ENCODE measurements around the gene TMF1. TPM values are rescaled to one million over a fixed set of nuclear protein-coding genes. Genes with fewer than 3 reads are reported as not detected.

TMF1 gene
- total RNA-seq, 1 experiment from 2014 or later = 18.7 TPM

DNA sequence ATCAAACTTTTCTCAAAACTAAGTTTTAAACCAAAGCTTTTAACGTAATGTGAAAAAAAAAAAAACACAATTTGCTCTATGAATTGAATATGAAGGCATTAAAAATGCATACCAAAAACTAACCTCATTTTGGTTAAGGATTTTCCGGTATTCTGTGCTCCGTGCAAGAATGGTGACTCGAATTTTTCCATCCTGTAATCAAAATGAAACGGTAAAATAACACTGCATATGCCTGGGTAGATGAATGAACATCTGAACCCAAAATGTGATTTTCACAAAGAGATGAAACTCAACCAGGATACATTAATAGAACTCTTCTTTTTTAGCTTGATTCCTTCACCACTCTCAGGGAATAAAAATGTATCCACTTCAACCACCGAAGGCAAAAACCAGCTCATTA lies 64.8 kb downstream of the TMF1 start:
- intact Hi-C loops (cut with micrococcal nuclease; ENCODE audit: unreplicated experiment) (no loop called here), in situ Hi-C loops (cut with HindIII; ENCODE audit: low pct_unique_long_range_greater_than_20kb, low sequenced_read_pairs) (no loop called here)
- peaks cover 19% of the 10 kb centered on the region for H3K36me3 ChIP-seq (ENCODE audit: control insufficient read depth, insufficient read depth, low read length)
- no peak for DNase-seq (ENCODE audit: low read depth, low spot score)
- no peaks in the 10 kb centered on the region for H3K27me3 ChIP-seq (ENCODE audit: control insufficient read depth, insufficient read depth, low read length)
- H3K4me1 ChIP-seq (ENCODE audit: control insufficient read depth, insufficient read depth, low read length) = no peaks in the 10 kb centered on the region
- no peak for TF ChIP-seq POLR2AphosphoS5 (IDR thresholded peaks at IDR 0.05; ENCODE audit: low read depth, low read length)
- no peak for TF ChIP-seq REST (IDR thresholded peaks at IDR 0.05; ENCODE audit: insufficient read depth in 1 of 2, low read depth in 2 of 2, low read length in 1 of 2)
- TF ChIP-seq, protein P1, sequence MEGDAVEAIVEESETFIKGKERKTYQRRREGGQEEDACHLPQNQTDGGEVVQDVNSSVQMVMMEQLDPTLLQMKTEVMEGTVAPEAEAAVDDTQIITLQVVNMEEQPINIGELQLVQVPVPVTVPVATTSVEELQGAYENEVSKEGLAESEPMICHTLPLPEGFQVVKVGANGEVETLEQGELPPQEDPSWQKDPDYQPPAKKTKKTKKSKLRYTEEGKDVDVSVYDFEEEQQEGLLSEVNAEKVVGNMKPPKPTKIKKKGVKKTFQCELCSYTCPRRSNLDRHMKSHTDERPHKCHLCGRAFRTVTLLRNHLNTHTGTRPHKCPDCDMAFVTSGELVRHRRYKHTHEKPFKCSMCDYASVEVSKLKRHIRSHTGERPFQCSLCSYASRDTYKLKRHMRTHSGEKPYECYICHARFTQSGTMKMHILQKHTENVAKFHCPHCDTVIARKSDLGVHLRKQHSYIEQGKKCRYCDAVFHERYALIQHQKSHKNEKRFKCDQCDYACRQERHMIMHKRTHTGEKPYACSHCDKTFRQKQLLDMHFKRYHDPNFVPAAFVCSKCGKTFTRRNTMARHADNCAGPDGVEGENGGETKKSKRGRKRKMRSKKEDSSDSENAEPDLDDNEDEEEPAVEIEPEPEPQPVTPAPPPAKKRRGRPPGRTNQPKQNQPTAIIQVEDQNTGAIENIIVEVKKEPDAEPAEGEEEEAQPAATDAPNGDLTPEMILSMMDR (IDR thresholded peaks at IDR 0.05) = no peak
- no peak for TF ChIP-seq SIN3A (IDR thresholded peaks at IDR 0.05; ENCODE audit: borderline replicate concordance, insufficient read depth, low read depth, low read length)
- no peak for TF ChIP-seq TCF7L2 (IDR thresholded peaks at IDR 0.05; ENCODE audit: low read depth, low read length)
- POLR2A ChIA-PET = no interaction called here
- CTCF ChIA-PET = no interaction called here
- H3K4me3 ChIP-seq (ENCODE audit: low read depth in 2 of 2, low read length in 2 of 2) = no peak overlapping the region
- no peak for ATAC-seq
- H3K27ac ChIP-seq (ENCODE audit: low read length) = no peak overlapping the region
- BruUV-seq (replicated peaks) = no TSS peak
- H3K9me3 ChIP-seq (ENCODE audit: control insufficient read depth, insufficient read depth, low read depth, low read length) = no peaks in the 10 kb centered on the region

DNA sequence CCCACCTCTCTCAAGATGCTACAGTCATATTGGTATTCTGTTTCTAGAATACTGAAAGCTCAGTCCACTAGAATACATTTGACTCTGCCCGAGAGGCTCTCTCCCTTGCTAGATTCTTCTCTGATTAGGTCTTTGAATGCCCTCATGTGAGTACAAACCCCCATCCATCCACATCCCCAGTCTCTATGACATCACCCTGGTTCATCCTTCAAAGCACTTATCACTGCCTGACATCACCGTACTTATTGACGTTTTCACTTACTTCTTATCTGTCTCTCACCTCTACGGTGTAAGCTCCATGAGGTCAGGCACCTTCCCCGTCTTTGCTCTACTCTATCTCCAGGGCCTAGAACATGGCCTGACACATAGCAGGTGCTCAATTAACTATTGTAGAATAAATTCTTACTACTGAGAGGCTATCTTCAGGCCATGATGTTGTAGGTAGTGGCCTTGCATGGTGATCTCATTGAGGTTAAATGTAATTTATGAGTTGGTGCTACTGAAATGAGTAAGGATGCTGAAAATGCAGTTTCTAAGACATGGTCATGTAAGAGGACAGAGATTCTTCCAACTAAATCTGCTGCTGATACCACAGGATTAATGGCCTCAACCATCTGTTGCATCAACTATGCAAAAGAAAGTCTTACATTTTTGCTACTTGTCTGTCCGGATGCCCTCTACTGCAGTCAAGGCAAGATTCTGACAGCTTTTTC lies 65.5 kb downstream of the TMF1 start:
- H3K27me3 ChIP-seq (ENCODE audit: control insufficient read depth, insufficient read depth, low read length) = no peaks in the 10 kb centered on the region
- BruUV-seq (replicated peaks) = no TSS peak
- no peaks in the 10 kb centered on the region for H3K4me1 ChIP-seq (ENCODE audit: control insufficient read depth, insufficient read depth, low read length)
- ATAC-seq (no peak), DNase-seq (ENCODE audit: low read depth, low spot score) (no peak)
- no peak overlapping the region for H3K4me3 ChIP-seq (ENCODE audit: low read depth in 2 of 2, low read length in 2 of 2)
- TF ChIP-seq, protein P1 (IDR thresholded peaks at IDR 0.05) = no peak
- no peak for TF ChIP-seq TCF7L2 (IDR thresholded peaks at IDR 0.05; ENCODE audit: low read depth, low read length)
- TF ChIP-seq REST (IDR thresholded peaks at IDR 0.05; ENCODE audit: insufficient read depth in 1 of 2, low read depth in 2 of 2, low read length in 1 of 2) = no peak
- POLR2A ChIA-PET = no interaction called here
- intact Hi-C loops (cut with micrococcal nuclease; ENCODE audit: unreplicated experiment) (no loop called here), in situ Hi-C loops (cut with HindIII; ENCODE audit: low pct_unique_long_range_greater_than_20kb, low sequenced_read_pairs) (no loop called here)
- no peaks in the 10 kb centered on the region for H3K9me3 ChIP-seq (ENCODE audit: control insufficient read depth, insufficient read depth, low read depth, low read length)
- H3K36me3 ChIP-seq (ENCODE audit: control insufficient read depth, insufficient read depth, low read length) = peaks cover 19% of the 10 kb centered on the region
- no peak overlapping the region for H3K27ac ChIP-seq (ENCODE audit: low read length)
- CTCF ChIA-PET = no interaction called here
